Measurements from ENCODE around the gene EFCAB6. TPM values are rescaled to one million over a fixed set of nuclear protein-coding genes. Genes with fewer than 3 reads are reported as not detected.

Gene EFCAB6
- total and polyA plus RNA-seq, 10 of the 15 experiments (the other 5 are each of a cell fraction or from before 2014, with no cell fraction given) = 0.05 to 0.42 (median 0.19) TPM

DNA sequence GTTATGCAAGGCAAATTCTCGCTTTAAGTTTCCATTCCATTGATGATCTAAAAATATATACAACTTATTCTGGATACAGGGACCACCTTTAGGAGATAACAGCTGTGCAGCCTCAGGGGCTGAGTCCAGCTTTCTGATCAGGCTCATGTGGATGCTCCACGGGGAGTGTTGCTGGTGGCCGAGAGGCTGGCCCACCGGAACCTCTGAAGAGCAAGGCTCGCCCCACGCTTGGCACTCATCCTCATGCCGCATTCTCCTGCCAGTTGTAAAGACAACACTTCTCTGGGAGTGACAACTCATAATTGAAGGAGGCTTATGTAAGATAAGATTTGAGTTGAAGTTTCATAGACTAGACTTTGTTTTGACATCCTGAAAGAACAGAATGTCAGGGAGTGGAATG, 276.8 kb downstream of the EFCAB6 start:
- ATAC-seq = no peak
- in situ Hi-C loops (cut with MboI) = no loop called here
- RAD21 ChIA-PET (ENCODE audit: unreplicated experiment) = no interaction called here
- no peaks in the 10 kb centered on the region for H4K20me1 ChIP-seq (ENCODE audit: control insufficient read depth, insufficient read depth)
- H3K27me3 ChIP-seq (replicated peaks in 1 of 2; ENCODE audit: control insufficient read depth in 2 of 2, insufficient read depth in 2 of 2, low read length in 1 of 2) = no peaks in the 10 kb centered on the region; a peak in 1 of 4 replicates
- H3K79me2 ChIP-seq (ENCODE audit: control insufficient read depth, insufficient read depth, low read length) = no peaks in the 10 kb centered on the region
- CTCF ChIA-PET = no interaction called here
- no peak overlapping the region for H2AFZ ChIP-seq (ENCODE audit: control insufficient read depth, low read depth, low read length)
- H3K9me3 ChIP-seq (replicated peaks; ENCODE audit: control insufficient read depth, insufficient read depth, low read length) = no peaks in the 10 kb centered on the region
- no peaks in the 10 kb centered on the region for H3K36me3 ChIP-seq (ENCODE audit: control insufficient read depth in 2 of 2, insufficient read depth in 2 of 2, low read length in 1 of 2)
- no peak overlapping the region for H3K27ac ChIP-seq (ENCODE audit: control insufficient read depth, insufficient read depth)
- TF ChIP-seq NBN (IDR thresholded peaks at IDR 0.05) = no peak
- TF ChIP-seq, protein P1, sequence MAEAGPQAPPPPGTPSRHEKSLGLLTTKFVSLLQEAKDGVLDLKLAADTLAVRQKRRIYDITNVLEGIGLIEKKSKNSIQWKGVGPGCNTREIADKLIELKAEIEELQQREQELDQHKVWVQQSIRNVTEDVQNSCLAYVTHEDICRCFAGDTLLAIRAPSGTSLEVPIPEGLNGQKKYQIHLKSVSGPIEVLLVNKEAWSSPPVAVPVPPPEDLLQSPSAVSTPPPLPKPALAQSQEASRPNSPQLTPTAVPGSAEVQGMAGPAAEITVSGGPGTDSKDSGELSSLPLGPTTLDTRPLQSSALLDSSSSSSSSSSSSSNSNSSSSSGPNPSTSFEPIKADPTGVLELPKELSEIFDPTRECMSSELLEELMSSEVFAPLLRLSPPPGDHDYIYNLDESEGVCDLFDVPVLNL (IDR thresholded peaks at IDR 0.05; ENCODE audit: low read depth, low read length) = no peak
- TF ChIP-seq NR2C1 (IDR thresholded peaks at IDR 0.05) = no peak
- no peak for TF ChIP-seq PAX8 (IDR thresholded peaks at IDR 0.05)
- TF ChIP-seq MYC (IDR thresholded peaks at IDR 0.05; ENCODE audit: insufficient read depth, insufficient read length, insufficient replicate concordance, low read length, severe bottlenecking) = no peak
- TF ChIP-seq ZNF274 (IDR thresholded peaks at IDR 0.05; ENCODE audit: insufficient read depth, insufficient read length) = no peak
- no peak for TF ChIP-seq BHLHE40 (IDR thresholded peaks at IDR 0.05; ENCODE audit: borderline replicate concordance in 1 of 2, low read depth in 2 of 2, low read length in 1 of 2)
- TF ChIP-seq POLR2AphosphoS2 (IDR thresholded peaks at IDR 0.05; ENCODE audit: low read depth, low read length) = no peak
- TF ChIP-seq NFIC (IDR thresholded peaks at IDR 0.05; ENCODE audit: low read depth, low read length) = no peak
- POLR2A ChIA-PET = no interaction called here
- no peak overlapping the region for H3K4me3 ChIP-seq
- intact Hi-C loops (cut with micrococcal nuclease; ENCODE audit: unreplicated experiment) = no loop called here
- SMC1A ChIA-PET (ENCODE audit: uncharacterized antibody, unreplicated experiment) = no interaction called here
- 56% methylated on average over 7 of the region's 7 CpGs for WGBS (ENCODE audit: insufficient coverage, insufficient replicate concordance, low lambda C conversion rate, missing lambda C conversion rate)
- BruUV-seq (replicated peaks) = no TSS peak
- no peaks in the 10 kb centered on the region for H3K4me1 ChIP-seq (ENCODE audit: control insufficient read depth, insufficient read depth, low read length)
- no peak overlapping the region for H3K9ac ChIP-seq (ENCODE audit: control insufficient read depth, insufficient read depth, low read length)
- FAIRE-seq = no peak
- DNase-seq (ENCODE audit: low read depth, low spot score) = no peak
- no peak overlapping the region for H3K4me2 ChIP-seq (ENCODE audit: control insufficient read depth, insufficient read depth)

All from GM12878 (cell line).